Ishikawa (cell line): Measurements from ENCODE around the gene URB2.

Experiments
- CEBPB ChIP-seq: IDR thresholded peaks from 2 replicates; pipeline ENCODE4 v1.6.1; 2012
- CREB1 ChIP-seq: IDR thresholded peaks from 2 replicates; pipeline ENCODE4 v1.6.1; 2012; ENCODE audit warnings: low read depth
- EGR1 ChIP-seq: IDR thresholded peaks from 2 replicates; pipeline ENCODE4 v1.6.1; 2012
- EP300 ChIP-seq: IDR thresholded peaks from 2 replicates; pipeline ENCODE4 v1.6.1; 2012; ENCODE audit warnings: borderline replicate concordance
- FOXM1 ChIP-seq: IDR thresholded peaks from 2 replicates; pipeline ENCODE4 v1.6.1; 2012; ENCODE audit warnings: low read depth, borderline replicate concordance
- NFIC ChIP-seq: IDR thresholded peaks from 2 replicates; pipeline ENCODE4 v1.6.1; 2012
- RAD21 ChIP-seq: IDR thresholded peaks from 2 replicates; pipeline ENCODE4 v1.6.1; 2012; ENCODE audit warnings: low read depth
- REST ChIP-seq: IDR thresholded peaks from 2 replicates; pipeline ENCODE4 v1.6.1; 2012; ENCODE audit warnings: low read depth, mild to moderate bottlenecking
- TAF1 ChIP-seq: IDR thresholded peaks from 2 replicates; pipeline ENCODE4 v1.6.1; 2012; ENCODE audit warnings: low read depth, mild to moderate bottlenecking
- TCF12 ChIP-seq: IDR thresholded peaks from 2 replicates; pipeline ENCODE4 v1.6.1; 2012; ENCODE audit warnings: low read depth
- TEAD4 ChIP-seq: IDR thresholded peaks from 2 replicates; pipeline ENCODE4 v1.6.1; 2012
- YY1 ChIP-seq: IDR thresholded peaks from 2 replicates; pipeline ENCODE4 v1.6.1; 2012; ENCODE audit warnings: low read depth
- ZBTB7A ChIP-seq: IDR thresholded peaks from 2 replicates; pipeline ENCODE4 v1.6.1; 2012; ENCODE audit warnings: low read depth
- TF ChIP-seq, protein P1 (sequence below): IDR thresholded peaks from 2 replicates; pipeline ENCODE4 v1.6.1; 2012
- TF ChIP-seq, protein P2 (sequence below): IDR thresholded peaks from 2 replicates; pipeline ENCODE4 v1.6.1; 2012

The URB2 gene

DNA sequence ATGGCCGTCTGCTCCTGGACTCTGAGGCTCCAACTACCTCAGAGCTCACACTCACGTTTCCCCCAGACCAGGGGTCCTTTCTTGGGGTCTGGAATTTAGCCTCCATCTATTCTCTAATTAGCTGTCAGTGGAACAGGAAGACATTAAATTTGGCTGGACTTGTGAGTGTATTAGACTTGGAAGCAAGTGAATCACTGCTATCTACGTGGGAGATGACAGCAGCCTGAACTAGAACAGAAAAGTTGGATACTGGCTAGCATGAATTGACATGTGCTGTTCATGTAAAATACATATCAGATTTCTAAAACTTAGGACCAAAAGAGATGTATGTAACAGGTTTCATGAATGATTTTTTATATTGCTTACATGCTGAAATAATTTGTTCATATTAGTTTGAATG, 28.2 kb upstream of the URB2 start:
- TF ChIP-seq, protein P1, sequence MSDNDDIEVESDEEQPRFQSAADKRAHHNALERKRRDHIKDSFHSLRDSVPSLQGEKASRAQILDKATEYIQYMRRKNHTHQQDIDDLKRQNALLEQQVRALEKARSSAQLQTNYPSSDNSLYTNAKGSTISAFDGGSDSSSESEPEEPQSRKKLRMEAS, result no peak
- no peak for TF ChIP-seq TCF12
- no peak for TF ChIP-seq YY1
- TF ChIP-seq, protein P2, sequence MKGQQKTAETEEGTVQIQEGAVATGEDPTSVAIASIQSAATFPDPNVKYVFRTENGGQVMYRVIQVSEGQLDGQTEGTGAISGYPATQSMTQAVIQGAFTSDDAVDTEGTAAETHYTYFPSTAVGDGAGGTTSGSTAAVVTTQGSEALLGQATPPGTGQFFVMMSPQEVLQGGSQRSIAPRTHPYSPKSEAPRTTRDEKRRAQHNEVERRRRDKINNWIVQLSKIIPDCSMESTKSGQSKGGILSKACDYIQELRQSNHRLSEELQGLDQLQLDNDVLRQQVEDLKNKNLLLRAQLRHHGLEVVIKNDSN, result no peak
- TF ChIP-seq TAF1, result no peak
- TF ChIP-seq NFIC, result no peak
- TF ChIP-seq FOXM1, result no peak
- no peak for TF ChIP-seq EP300
- no peak for TF ChIP-seq CREB1
- no peak for TF ChIP-seq RAD21
- TF ChIP-seq ZBTB7A, result no peak
- no peak for TF ChIP-seq REST

DNA sequence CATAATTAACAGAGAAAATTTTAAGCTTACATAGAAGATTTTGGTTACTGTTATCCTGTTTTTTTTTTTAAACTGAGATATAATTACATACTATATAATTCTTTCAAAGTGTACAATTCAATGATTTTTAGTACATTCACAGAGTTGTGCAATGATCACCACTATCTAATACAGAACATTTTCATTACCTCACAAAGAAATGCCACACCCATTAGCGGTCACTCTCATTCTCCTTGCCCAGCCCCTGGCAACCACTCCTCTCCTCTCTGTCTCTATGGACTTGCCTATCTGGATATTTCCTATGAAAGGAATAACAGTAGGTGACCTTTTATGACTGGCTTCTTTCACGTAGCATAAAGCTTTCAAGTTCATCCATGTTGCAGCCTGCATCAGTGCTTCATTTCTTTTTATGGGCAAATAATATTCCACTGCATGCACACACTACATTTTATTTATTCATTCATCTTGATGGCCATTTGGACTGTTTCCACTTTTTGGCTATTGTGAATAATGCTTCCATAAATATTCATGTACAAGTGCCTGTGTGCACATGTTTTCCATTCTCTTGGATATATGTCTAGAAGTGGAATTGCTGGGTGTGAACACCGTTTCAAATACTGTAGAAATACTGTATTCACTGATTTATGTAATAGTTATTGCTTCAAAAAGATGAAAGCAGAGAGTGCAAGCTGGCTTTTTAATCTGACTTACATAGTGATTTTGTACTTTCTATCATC, 26.7 kb upstream of the URB2 start:
- TF ChIP-seq, protein P2, result no peak
- TF ChIP-seq, protein P1, result no peak
- no peak for TF ChIP-seq EGR1
- TF ChIP-seq RAD21, result no peak
- no peak for TF ChIP-seq TAF1
- no peak for TF ChIP-seq ZBTB7A
- no peak for TF ChIP-seq FOXM1
- TF ChIP-seq TCF12, result no peak
- TF ChIP-seq NFIC, result no peak
- no peak for TF ChIP-seq TEAD4
- TF ChIP-seq EP300, result no peak
- no peak for TF ChIP-seq YY1
- TF ChIP-seq REST, result no peak
- TF ChIP-seq CREB1, result no peak
- TF ChIP-seq CEBPB, result no peak

GRCh38 chr1:229600229-229600628, 25.8 kb upstream of the URB2 start:
- TF ChIP-seq FOXM1, result no peak
- TF ChIP-seq ZBTB7A, result no peak
- no peak for TF ChIP-seq NFIC
- TF ChIP-seq CREB1, result no peak
- TF ChIP-seq EP300, result no peak
- no peak for TF ChIP-seq TEAD4
- no peak for TF ChIP-seq TAF1
- TF ChIP-seq EGR1, result no peak
- TF ChIP-seq TCF12, result no peak
- TF ChIP-seq, protein P2, result no peak

DNA sequence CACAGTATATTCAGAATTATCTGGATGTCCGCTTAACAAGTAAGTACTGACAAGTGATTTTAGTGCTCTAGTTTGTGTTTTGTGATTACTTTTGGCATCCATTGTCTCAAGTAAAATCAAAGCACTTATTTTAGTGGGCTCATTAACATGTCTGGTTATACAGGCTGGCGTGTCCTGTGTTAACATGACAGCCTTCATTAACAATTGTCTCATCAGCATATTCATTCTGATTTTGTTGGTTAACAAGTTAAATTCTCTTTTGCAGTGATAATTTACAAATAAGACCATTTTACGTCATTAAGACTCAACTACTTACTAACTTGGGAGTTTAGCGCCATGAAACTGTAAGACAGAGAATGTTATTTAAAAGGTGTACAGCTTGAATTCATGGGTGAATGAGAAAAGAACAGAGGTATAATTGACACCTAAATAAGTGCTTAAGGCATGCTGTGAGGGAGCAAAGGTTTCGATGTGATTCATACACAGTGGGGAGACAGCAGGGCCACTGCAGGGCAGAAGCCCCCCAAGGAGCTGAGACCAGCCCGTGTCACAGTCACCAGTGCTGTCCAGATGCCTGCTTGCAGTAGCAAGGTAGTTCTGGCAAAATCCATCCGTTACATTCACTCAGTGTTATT, 22.6 kb upstream of the URB2 start:
- TF ChIP-seq CEBPB (no peak), EP300 (no peak), ZBTB7A (no peak), TCF12 (no peak), YY1 (no peak), EGR1 (no peak), FOXM1 (no peak), REST (no peak), RAD21 (no peak), TEAD4 (no peak), CREB1 (no peak), NFIC (no peak), TAF1 (no peak)
- TF ChIP-seq, protein P1, result no peak
- TF ChIP-seq, protein P2, result no peak
